HepG2 (cell line): Measurements from ENCODE around the gene TANGO6. TPM values are rescaled to one million over a fixed set of nuclear protein-coding genes. Genes with fewer than 3 reads are reported as not detected.

Source experiments
- BCL3 ChIP-seq: sonication (generic); formaldehyde crosslinking; IDR thresholded peaks from 2 replicates; pipeline ENCODE4 v1.5.1; 2020; ENCODE audit warnings: mild to moderate bottlenecking, missing genetic modification reagents, moderate library complexity
- DZIP1 ChIP-seq: sonication (generic); formaldehyde crosslinking; IDR thresholded peaks from 2 replicates; pipeline ENCODE4 v1.5.0; 2020; ENCODE audit warnings: mild to moderate bottlenecking, missing genetic modification reagents
- ETS1 ChIP-seq: sonication (generic); formaldehyde crosslinking; IDR thresholded peaks from 2 replicates; pipeline ENCODE4 v1.4.0; 2020; ENCODE audit warnings: missing genetic modification reagents
- FOXJ3 ChIP-seq: sonication (generic); formaldehyde crosslinking; IDR thresholded peaks from 2 replicates; pipeline ENCODE4 v1.4.0; 2020; ENCODE audit warnings: missing genetic modification reagents, mild to moderate bottlenecking, borderline replicate concordance
- GABPA ChIP-seq, 2 experiments: IDR thresholded peaks; 2 replicates each; pipeline ENCODE4 v1.6.1; 2011 to 2016; ENCODE audit warnings: low read depth in 2 of 2, low read length in 1 of 2, missing biosample characterization in 1 of 2, missing genetic modification characterization in 1 of 2
- MED8 ChIP-seq: sonication (generic); formaldehyde crosslinking; IDR thresholded peaks from 2 replicates; pipeline ENCODE4 v1.8.1; 2023; ENCODE audit warnings: mild to moderate bottlenecking, missing genetic modification reagents; ENCODE audit not compliant: insufficient replicate concordance
- MEF2D ChIP-seq: sonication (generic); formaldehyde crosslinking; IDR thresholded peaks from 2 replicates; pipeline ENCODE4 v1.5.1; 2020; ENCODE audit warnings: mild to moderate bottlenecking, missing genetic modification reagents
- PHF21A ChIP-seq: sonication (generic); formaldehyde crosslinking; IDR thresholded peaks from 2 replicates; pipeline ENCODE4 v1.5.0; 2020; ENCODE audit warnings: mild to moderate bottlenecking, missing genetic modification reagents
- RAD21 ChIP-seq: fragments of 450-650 bp; formaldehyde crosslinking; IDR thresholded peaks from 2 replicates; pipeline ENCODE4 v1.5.0; 2020; ENCODE audit warnings: mild to moderate bottlenecking
- ZBTB46 ChIP-seq: sonication (generic); formaldehyde crosslinking; IDR thresholded peaks from 2 replicates; pipeline ENCODE4 v1.4.0; 2020; ENCODE audit warnings: mild to moderate bottlenecking, missing genetic modification reagents, borderline replicate concordance
- ZNF142 ChIP-seq: sonication (generic); formaldehyde crosslinking; IDR thresholded peaks from 2 replicates; pipeline ENCODE4 v1.4.0; 2020; ENCODE audit warnings: missing genetic modification reagents
- ZNF33A ChIP-seq: sonication (generic); formaldehyde crosslinking; IDR thresholded peaks from 2 replicates; pipeline ENCODE4 v1.5.1; 2020; ENCODE audit warnings: missing genetic modification reagents, mild to moderate bottlenecking, moderate library complexity, borderline replicate concordance
- ZNF460 ChIP-seq: sonication (generic); formaldehyde crosslinking; IDR thresholded peaks from 2 replicates; pipeline ENCODE4 v1.5.1; 2020; ENCODE audit warnings: missing genetic modification reagents, mild to moderate bottlenecking, borderline replicate concordance
- ZNF75D ChIP-seq: sonication (generic); formaldehyde crosslinking; IDR thresholded peaks from 2 replicates; pipeline ENCODE4 v1.8.1; 2023; ENCODE audit warnings: missing genetic modification reagents, mild to moderate bottlenecking, borderline replicate concordance
- polyA plus RNA-seq, 8 experiments: library from polyadenylated mRNA; depleted of rRNA in 3 of 8; stranded (reverse) in 7 of 8; unstranded in 1 of 8; fragments of >200 nt; fragmentation: Illumina TruSeq in 4 of 8; extraction: Trizol in 4 of 8; gene quantifications; 2 replicates each; pipeline versions ENCODE4 v1.2.1 to v1.2.3, GENCODE V29; 2011 to 2016; ENCODE audit warnings: low read depth in 4 of 8, missing spikeins in 1 of 8, mixed read lengths in 1 of 8; ENCODE audit not compliant: insufficient read depth in 1 of 8
- total RNA-seq, 5 experiments: library from RNA; depleted of rRNA; stranded (reverse); fragments of >200 nt; fragmentation: Illumina TruSeq; extraction: Trizol; gene quantifications; 2 replicates each; pipeline ENCODE4 v1.2.3, GENCODE V29; 2016; ENCODE audit warnings: low read depth in 1 of 5

The TANGO6 gene
- total and polyA plus RNA-seq, 2 of the 13 experiments (the other 11 are each of a cell fraction or from before 2014, with no cell fraction given) = 7.2 to 13.3 TPM

GRCh38 chr16:69112285-69113129, 269.2 kb downstream of the TANGO6 start (continued):
- TF ChIP-seq ETS1 (CRISPR knock-in tag) = no peak
- TF ChIP-seq PHF21A = no peak
- no peak for TF ChIP-seq ZNF142 (CRISPR knock-in tag)
- no peak for TF ChIP-seq MEF2D
- no peak for TF ChIP-seq ZNF460 (CRISPR knock-in tag)
- TF ChIP-seq GABPA (IDR thresholded peaks at IDR 0.05; ENCODE audit: low read depth, low read length) = no peak
- TF ChIP-seq GABPA (CRISPR knock-in tag; IDR thresholded peaks at IDR 0.05; ENCODE audit: low read depth) = no peak
- TF ChIP-seq ZNF33A = no peak
- no peak for TF ChIP-seq MED8 (CRISPR knock-in tag)
- no peak for TF ChIP-seq BCL3 (CRISPR knock-in tag)
- TF ChIP-seq FOXJ3 = no peak
- peak; percentile 53; the same call in 1 of the 2 replicates for TF ChIP-seq DZIP1 (CRISPR knock-in tag)
- TF ChIP-seq ZNF75D (CRISPR knock-in tag) = no peak
- peak; percentile 78 for TF ChIP-seq RAD21
- TF ChIP-seq ZBTB46 (CRISPR knock-in tag) = no peak
